Right lobe of liver (tissue), 6 donors: ENCODE results near the gene DCBLD2. TPM values are rescaled to one million over a fixed set of nuclear protein-coding genes. Genes with fewer than 3 reads are reported as not detected.

Experiments
- ATAC-seq, 4 donors: fragments of 200-7000 bp; cut with Tn5 transposase; one replicate each; pipeline ENCODE4 v1.9.1; 2020; ENCODE audit warnings: mild to moderate bottlenecking in 4 of 4, moderate library complexity in 4 of 4
- DNase-seq, 3 donors: peaks; one replicate each; pipeline ENCODE4 v3.0.0-alpha.2; 2020
- H3K27ac ChIP-seq, 3 donors: fragments of 200-600 bp; one replicate each; pipeline ENCODE4 v1.8.0; 2022
- H3K27me3 ChIP-seq, 2 donors: fragments of 200-600 bp; one replicate each; pipeline ENCODE4 v1.8.0; 2022
- H3K36me3 ChIP-seq, 4 donors: fragments of 200-600 bp; sonication (generic) in 1 of 4; one replicate each; pipeline versions ENCODE4 v1.5.1 to v1.8.0; 2017 to 2022; ENCODE audit warnings: control low read depth in 1 of 4
- H3K4me1 ChIP-seq, 4 donors: fragments of 200-600 bp; sonication (generic) in 1 of 4; one replicate each; pipeline versions ENCODE4 v1.5.1 to v1.8.0; 2017 to 2022; ENCODE audit warnings: control low read depth in 1 of 4
- H3K4me3 ChIP-seq, 3 donors: fragments of 200-600 bp; one replicate each; pipeline ENCODE4 v1.8.0; 2022
- H3K9me3 ChIP-seq, 4 donors: fragments of 200-600 bp; sonication (generic) in 1 of 4; one replicate each; pipeline versions ENCODE4 v1.5.1 to v1.8.0; 2017 to 2022; ENCODE audit warnings: control low read depth in 1 of 4
- POLR2A ChIP-seq: fragments of 450-650 bp; IDR thresholded peaks from one replicate; pipeline ENCODE4 v1.6.1; 2017; ENCODE audit warnings: antibody characterized with exemption, mild to moderate bottlenecking
- WGBS: methylation state at CpG from one replicate; pipeline ENCODE4 v1.1.6; 2018; ENCODE audit warnings: low coverage, low lambda C conversion rate; ENCODE audit not compliant: insufficient coverage; ENCODE audit errors: missing lambda C conversion rate; 5-methylcytosine and 5-hydroxymethylcytosine counted together
- intact Hi-C, 2 donors: fragments of 100-400 bp; cut with DNase I; formaldehyde crosslinking; loops; one replicate each; pipeline versions ENCODE4 v1.11.2 to v1.14.1; 2022
- total RNA-seq, 6 experiments: library from RNA; depleted of rRNA in 2 of 6; stranded (reverse); fragments of >200 nt in 2 of 6; fragmentation: NEBNext Ultra II Directional in 3 of 6; extraction: Animal tissue kit (Norgen Biotek cat#: 25700) in 3 of 6; gene quantifications; one replicate each; pipeline versions ENCODE4 v1.1.0 to v1.2.4, GENCODE V29; 2016 to 2023
- TF ChIP-seq, protein P1 (sequence below), 4 donors: fragments of 200-600 bp in 3 of 4; fragments of 450-650 bp in 1 of 4; IDR thresholded peaks; one replicate each; pipeline versions ENCODE4 v1.5.1 to v1.8.0; 2016 to 2022; ENCODE audit warnings: antibody characterized with exemption in 4 of 4, mild to moderate bottlenecking in 2 of 4
- donor health status: DM: no; HTN: yes; CAD: no.
- donor health status: DM: no; HTN: no; CAD: no.
- donor health status: DM: no; HTN: no; CAD: no.
- donor health status: DM: no; HTN: yes; CAD: no.
- donor health status: DM: no; HTN: yes; CAD: no.

Gene DCBLD2
- total RNA-seq, 6 experiments from 2014 or later, result 8.1 to 11.3 (median 10.6) TPM

DNA sequence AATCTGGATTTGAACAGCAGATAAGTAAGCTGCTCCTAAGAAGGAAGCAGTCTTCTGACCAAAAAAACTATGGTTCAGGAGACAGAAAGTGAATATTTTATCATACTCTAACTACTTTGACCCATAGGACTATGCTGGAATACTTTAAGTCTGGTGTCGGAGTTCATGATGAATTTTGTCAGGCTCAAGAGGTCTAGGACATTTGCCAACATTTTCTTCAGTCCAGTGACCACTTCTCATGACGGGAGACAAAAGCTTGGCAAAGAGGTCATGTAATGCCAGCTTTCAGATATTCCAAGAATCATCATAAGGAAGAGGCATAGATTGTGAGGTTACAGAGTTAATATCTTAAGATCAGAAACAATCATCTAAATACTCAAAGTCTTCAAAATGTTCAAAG lies 20.5 kb upstream of the DCBLD2 start:
- ATAC-seq, result no peak
- H3K4me3 ChIP-seq, result no peak overlapping the region
- no peaks in the 10 kb centered on the region for H3K27me3 ChIP-seq
- H3K27ac ChIP-seq, result no peak overlapping the region
- no peak for DNase-seq
- H3K9me3 ChIP-seq, result no peaks in the 10 kb centered on the region
- H3K36me3 ChIP-seq, result no peaks in the 10 kb centered on the region
- intact Hi-C loops, result no loop called here
- TF ChIP-seq POLR2A, result no peak
- TF ChIP-seq, protein P1, sequence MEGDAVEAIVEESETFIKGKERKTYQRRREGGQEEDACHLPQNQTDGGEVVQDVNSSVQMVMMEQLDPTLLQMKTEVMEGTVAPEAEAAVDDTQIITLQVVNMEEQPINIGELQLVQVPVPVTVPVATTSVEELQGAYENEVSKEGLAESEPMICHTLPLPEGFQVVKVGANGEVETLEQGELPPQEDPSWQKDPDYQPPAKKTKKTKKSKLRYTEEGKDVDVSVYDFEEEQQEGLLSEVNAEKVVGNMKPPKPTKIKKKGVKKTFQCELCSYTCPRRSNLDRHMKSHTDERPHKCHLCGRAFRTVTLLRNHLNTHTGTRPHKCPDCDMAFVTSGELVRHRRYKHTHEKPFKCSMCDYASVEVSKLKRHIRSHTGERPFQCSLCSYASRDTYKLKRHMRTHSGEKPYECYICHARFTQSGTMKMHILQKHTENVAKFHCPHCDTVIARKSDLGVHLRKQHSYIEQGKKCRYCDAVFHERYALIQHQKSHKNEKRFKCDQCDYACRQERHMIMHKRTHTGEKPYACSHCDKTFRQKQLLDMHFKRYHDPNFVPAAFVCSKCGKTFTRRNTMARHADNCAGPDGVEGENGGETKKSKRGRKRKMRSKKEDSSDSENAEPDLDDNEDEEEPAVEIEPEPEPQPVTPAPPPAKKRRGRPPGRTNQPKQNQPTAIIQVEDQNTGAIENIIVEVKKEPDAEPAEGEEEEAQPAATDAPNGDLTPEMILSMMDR (IDR thresholded peaks at IDR 0.05), result no peak
- H3K4me1 ChIP-seq, result no peaks in the 10 kb centered on the region
- 48% methylated on average over 2 of the region's 2 CpGs for WGBS

DNA sequence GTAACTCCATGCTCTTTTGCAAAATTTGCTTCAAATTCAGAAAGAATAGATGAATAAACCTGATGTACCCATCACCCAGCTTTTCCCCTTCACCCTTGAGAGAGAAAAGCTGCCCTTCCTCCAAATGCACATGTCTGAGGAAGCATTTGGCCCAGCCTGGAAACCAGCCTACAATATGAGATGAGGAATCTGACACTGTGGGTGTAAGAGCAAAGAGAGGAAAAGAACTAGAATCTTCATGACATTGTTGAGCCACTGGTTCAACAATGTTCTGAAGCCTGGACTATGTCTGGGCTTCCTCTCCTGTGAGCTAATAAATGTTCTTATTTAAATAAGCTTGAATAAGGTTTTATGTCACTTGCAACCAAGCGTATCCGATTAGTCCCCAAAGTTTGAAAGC lies 18.7 kb upstream of the DCBLD2 start:
- TF ChIP-seq POLR2A, result no peak
- Histone ChIP-seq H3K9me3 (no peaks in the 10 kb centered on the region), H3K4me1 (no peaks in the 10 kb centered on the region), H3K27me3 (no peaks in the 10 kb centered on the region), H3K36me3 (no peaks in the 10 kb centered on the region), H3K4me3 (no peak overlapping the region), H3K27ac (no peak overlapping the region)
- WGBS, result 100% methylated on average over 2 of the region's 2 CpGs
- no peak for DNase-seq
- no peak for ATAC-seq
- intact Hi-C loops, result no loop called here

DNA sequence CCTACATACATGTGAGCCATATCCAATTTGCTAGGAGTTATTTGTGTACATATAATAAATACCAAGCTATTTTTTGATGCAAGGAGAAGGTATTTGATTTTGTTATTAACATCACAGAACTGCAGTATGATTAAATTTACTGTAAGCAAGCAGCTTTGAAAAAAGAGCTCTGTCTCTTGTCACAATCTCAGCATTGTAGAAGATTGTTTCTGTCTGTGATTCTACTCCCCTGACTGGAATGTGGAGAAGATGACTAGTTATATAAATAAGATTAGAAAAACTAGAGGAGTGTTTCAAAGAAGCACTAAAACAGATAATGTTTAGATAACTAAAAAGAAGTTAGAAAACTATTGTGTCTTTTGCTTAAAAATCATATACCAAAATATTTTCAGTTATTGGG lies 17.1 kb upstream of the DCBLD2 start:
- TF ChIP-seq POLR2A, result no peak
- TF ChIP-seq, protein P1 (IDR thresholded peaks at IDR 0.05), result no peak
- intact Hi-C loops, result no loop called here
- Histone ChIP-seq H3K4me3 (no peak overlapping the region), H3K4me1 (peaks cover 0 to 4% (median 0%) of the 10 kb centered on the region in 4 donors), H3K36me3 (no peaks in the 10 kb centered on the region), H3K27ac (no peak overlapping the region), H3K27me3 (no peaks in the 10 kb centered on the region), H3K9me3 (no peaks in the 10 kb centered on the region)
- DNase-seq (no peak), ATAC-seq (no peak)

DNA sequence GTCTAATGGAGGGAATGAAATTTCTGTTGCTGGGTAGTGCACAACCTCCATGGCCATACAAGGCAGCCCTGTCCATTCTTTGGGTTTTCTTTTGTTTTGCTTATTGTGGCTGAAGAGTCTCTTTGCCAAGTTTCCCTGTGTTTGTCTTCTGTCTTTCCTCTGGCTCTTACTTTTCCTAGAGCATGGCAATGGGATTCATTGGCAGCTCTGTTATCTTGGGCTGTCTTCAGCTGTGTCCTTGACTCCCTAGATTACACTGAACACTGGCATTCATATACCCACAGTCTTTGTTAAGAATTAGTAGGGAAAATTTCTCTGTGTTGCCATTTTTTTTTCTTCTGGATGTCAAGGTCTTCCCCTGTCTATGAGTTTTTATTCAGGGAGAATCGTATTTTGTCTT lies 16.1 kb upstream of the DCBLD2 start:
- no peak overlapping the region for H3K4me3 ChIP-seq
- intact Hi-C loops, result no loop called here
- peaks cover 0 to 4% (median 0%) of the 10 kb centered on the region in 4 donors for H3K4me1 ChIP-seq
- H3K36me3 ChIP-seq, result no peaks in the 10 kb centered on the region
- no peak for ATAC-seq
- 18% methylated on average over 1 of the region's 1 CpG for WGBS
- TF ChIP-seq, protein P1 (IDR thresholded peaks at IDR 0.05), result no peak
- no peak for TF ChIP-seq POLR2A
- H3K27me3 ChIP-seq, result no peaks in the 10 kb centered on the region
- no peak for DNase-seq
- H3K27ac ChIP-seq, result no peak overlapping the region
- H3K9me3 ChIP-seq, result no peaks in the 10 kb centered on the region

DNA sequence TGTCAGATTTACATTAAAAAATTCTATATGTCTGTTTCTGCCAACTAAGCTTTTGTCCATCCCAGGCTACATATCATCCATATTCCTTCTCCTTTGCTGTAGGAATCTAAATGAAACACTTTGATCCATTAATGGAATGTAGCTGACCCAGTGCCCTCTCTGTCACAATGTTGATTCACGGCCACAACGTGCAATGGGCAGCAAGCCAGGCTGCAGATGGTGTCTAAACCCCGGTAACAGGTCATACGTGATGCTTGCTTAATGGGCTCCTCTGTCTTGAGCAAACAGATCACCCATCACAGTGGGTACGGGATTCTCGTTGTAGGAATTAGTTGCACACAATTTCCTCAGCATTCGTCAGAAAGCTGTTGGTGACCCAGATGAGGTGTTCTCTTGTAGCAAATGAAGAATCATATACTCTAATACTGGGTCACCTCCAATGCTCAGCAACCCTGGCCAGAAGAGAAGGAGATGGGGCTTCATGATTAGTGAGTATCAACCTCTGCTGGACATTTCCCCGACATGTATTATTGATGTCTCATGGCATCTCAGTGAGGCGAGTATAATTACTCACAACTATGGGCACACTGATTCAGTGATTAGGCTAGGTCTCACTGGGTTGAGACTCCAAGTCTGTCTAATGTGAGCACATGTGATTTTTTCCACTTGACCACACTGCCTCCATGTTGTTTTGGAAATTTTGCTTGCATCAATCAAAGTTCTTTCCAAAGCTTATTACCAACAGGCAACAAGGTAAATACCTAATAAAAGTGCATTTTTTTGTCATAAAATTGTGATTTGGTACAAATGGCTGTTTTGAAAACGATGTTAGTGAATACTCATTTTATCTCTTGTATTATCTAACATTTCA lies 12.9 kb upstream of the DCBLD2 start:
- Histone ChIP-seq H3K36me3 (no peaks in the 10 kb centered on the region), H3K27ac (no peak overlapping the region), H3K27me3 (no peaks in the 10 kb centered on the region), H3K9me3 (no peaks in the 10 kb centered on the region), H3K4me3 (no peak overlapping the region), H3K4me1 (peaks cover 0 to 4% (median 0%) of the 10 kb centered on the region in 4 donors)
- WGBS, result 51% methylated on average over 9 of the region's 10 CpGs
- intact Hi-C loops, result no loop called here
- ATAC-seq (peak; percentile 96 to 100 (median 100)), DNase-seq (peak; percentile 81 to 84 (median 83))
- TF ChIP-seq, protein P1 (IDR thresholded peaks at IDR 0.05), result no peak
- TF ChIP-seq POLR2A, result no peak
